ENCODE data around the gene SCAMP4. TPM values are rescaled to one million over a fixed set of nuclear protein-coding genes. Genes with fewer than 3 reads are reported as not detected.

Gene SCAMP4
- total and polyA plus RNA-seq, 9 of the 15 experiments (the other 6 are each of a cell fraction or from before 2014, with no cell fraction given), result 0.81 to 45.9 (median 12.8) TPM

DNA sequence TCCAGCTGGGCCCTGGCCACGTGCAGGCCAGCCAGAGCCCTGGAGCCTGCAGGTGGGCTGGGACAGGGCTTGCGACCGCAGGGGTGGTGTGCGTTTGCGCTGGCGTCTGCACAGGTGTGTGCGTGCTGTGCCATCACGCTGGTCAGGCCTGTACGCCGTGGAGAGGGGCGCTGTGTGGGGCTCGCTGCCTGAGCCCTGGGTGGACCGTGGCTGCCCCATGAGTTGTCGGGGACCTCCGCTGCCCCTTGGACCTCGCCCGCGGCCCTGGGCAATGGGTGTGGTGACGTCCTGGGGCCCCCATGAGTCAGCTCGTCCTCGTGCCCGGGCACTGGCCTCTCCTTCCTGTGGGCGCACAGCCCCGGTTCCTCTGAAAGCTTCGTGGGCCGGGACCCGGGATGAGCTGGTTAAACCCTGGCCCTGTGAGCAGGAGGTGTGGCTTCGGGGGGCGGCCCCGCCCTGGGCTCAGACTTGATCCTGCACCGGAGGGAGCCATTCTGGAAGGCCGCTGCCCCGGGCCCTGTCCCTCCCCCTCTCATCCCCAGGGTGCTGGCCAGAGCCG, 42.5 kb downstream of the SCAMP4 start:
- WGBS (ENCODE audit: insufficient coverage, low coverage, missing lambda C conversion rate), result 91% methylated on average over 25 of the region's 34 CpGs
- Histone ChIP-seq H3K9me3 (replicated peaks; ENCODE audit: control insufficient read depth, insufficient read depth, low read depth, low read length) (no peaks in the 10 kb centered on the region), H4K20me1 (replicated peaks; ENCODE audit: control insufficient read depth, insufficient read depth, low read length) (peaks cover 33% of the 10 kb centered on the region), H3K9ac (ENCODE audit: insufficient read depth in 1 of 2, low read depth in 2 of 2, low read length in 2 of 2) (no peak overlapping the region; a peak in 1 of 4 replicates), H2AFZ (ENCODE audit: low read depth, low read length) (no peak overlapping the region), H3K27me3 (ENCODE audit: control insufficient read depth in 2 of 2, insufficient read depth in 2 of 2, low read length in 2 of 2) (no peaks in the 10 kb centered on the region), H3K4me3 (no peak overlapping the region), H3K4me1 (replicated peaks in 1 of 2; ENCODE audit: control insufficient read depth in 2 of 2, insufficient read depth in 2 of 2, low read length in 2 of 2) (peaks cover 8 to 63% of the 10 kb centered on the region in 2 experiments), H3K4me2 (ENCODE audit: insufficient read depth, low read length) (no peak overlapping the region), H3K27ac (ENCODE audit: extremely low read depth, low read depth, low read length) (no peak overlapping the region), H3K79me2 (ENCODE audit: control insufficient read depth, insufficient read depth, low read length) (peaks cover 87% of the 10 kb centered on the region), H3K9me1 (ENCODE audit: control insufficient read depth, insufficient read depth, low read length) (peaks cover 5% of the 10 kb centered on the region), H3K36me3 (ENCODE audit: control insufficient read depth, insufficient read depth, low read length) (peaks cover 46% of the 10 kb centered on the region; the same call in 2 of the 3 replicates)
- FAIRE-seq, result no peak
- CTCF ChIA-PET (ENCODE audit: low intra/inter-chr PET ratio), result no interaction called here
- TF ChIP-seq RBFOX2 (IDR thresholded peaks at IDR 0.05; ENCODE audit: low read depth, low read length) (peak; percentile 27; the same call in 1 of the 2 replicates), PML (IDR thresholded peaks at IDR 0.05; ENCODE audit: low read length) (no peak), POLR2G (IDR thresholded peaks at IDR 0.05; ENCODE audit: low read depth, low read length) (peak; percentile 20; the same call in 1 of the 2 replicates)
- POLR2A ChIA-PET, result interaction anchor here (0.6 to 1.1 kb wide), 2 partner anchors 11 to 291 kb away, joined by 3 to 4 read pairs; no protein-coding TSS in a partner anchor
- ATAC-seq, result no peak
- no TSS peak for BruUV-seq (replicated peaks)
- intact Hi-C loops (cut with micrococcal nuclease) (no loop called here), in situ Hi-C loops (cut with MboI) (no loop called here)
- DNase-seq (ENCODE audit: extremely low read depth in 1 of 4, low spot score in 3 of 4), result no peak

DNA sequence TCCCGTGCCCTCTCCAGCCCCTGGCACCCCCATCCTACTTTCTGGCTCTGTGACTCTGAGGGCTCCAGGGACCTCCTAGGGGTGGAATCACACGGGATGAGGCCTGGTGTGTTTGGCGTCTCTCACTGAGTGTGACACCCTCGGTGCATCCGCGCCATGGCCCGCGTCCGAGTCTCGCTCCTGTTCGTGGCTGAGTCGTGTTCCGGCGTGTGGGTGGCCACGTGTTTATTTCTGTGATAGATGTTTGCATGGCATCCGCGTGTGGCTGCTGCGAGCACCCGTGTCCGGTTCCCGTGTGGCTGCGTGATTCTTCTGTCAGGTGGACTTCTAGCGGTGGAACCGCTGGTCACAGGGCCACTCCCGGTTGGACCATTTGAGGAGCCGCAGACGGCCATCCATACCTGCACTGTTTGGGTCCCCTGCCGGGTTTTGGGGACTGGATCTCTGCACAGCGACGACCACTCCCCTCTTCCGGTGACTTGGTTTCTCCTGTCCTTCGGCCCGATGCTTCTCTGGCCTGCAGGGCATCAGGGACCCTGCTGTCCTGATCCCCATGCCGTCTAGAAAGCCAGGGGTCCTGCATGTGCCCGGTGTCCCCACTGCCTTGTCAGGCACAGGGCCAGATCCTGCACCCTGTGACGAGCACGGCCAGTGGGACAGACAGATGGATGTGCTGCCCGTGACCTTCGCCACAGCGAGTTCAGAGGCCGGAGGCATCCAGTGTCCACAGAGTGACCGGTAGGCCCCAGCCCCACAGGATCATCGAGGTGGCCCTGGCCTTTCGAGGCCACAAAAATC, 44.3 kb downstream of the SCAMP4 start:
- no peak for DNase-seq (ENCODE audit: extremely low read depth in 1 of 4, low spot score in 3 of 4)

More for the DNA sequence above, 44.3 kb downstream of the SCAMP4 start:
- BruUV-seq (replicated peaks), result no TSS peak
- ATAC-seq (no peak), FAIRE-seq (no peak)
- Histone ChIP-seq H2AFZ (ENCODE audit: low read depth, low read length) (no peak overlapping the region), H3K9me3 (replicated peaks; ENCODE audit: control insufficient read depth, insufficient read depth, low read depth, low read length) (no peaks in the 10 kb centered on the region), H3K4me3 (no peak overlapping the region), H3K4me1 (replicated peaks in 1 of 2; ENCODE audit: control insufficient read depth in 2 of 2, insufficient read depth in 2 of 2, low read length in 2 of 2) (peaks cover 0 to 63% of the 10 kb centered on the region in 2 experiments; a peak in 2 of 5 replicates), H3K36me3 (ENCODE audit: control insufficient read depth, insufficient read depth, low read length) (peaks cover 52% of the 10 kb centered on the region; the same call in 2 of the 3 replicates), H3K27ac (ENCODE audit: extremely low read depth, low read depth, low read length) (no peak overlapping the region), H3K9me1 (ENCODE audit: control insufficient read depth, insufficient read depth, low read length) (no peaks in the 10 kb centered on the region), H3K79me2 (ENCODE audit: control insufficient read depth, insufficient read depth, low read length) (peaks cover 87% of the 10 kb centered on the region), H4K20me1 (replicated peaks; ENCODE audit: control insufficient read depth, insufficient read depth, low read length) (peaks cover 24% of the 10 kb centered on the region; the same call in 1 of the 2 replicates), H3K27me3 (ENCODE audit: control insufficient read depth in 2 of 2, insufficient read depth in 2 of 2, low read length in 2 of 2) (no peaks in the 10 kb centered on the region), H3K4me2 (ENCODE audit: insufficient read depth, low read length) (no peak overlapping the region), H3K9ac (ENCODE audit: insufficient read depth in 1 of 2, low read depth in 2 of 2, low read length in 2 of 2) (no peak overlapping the region; a peak in 1 of 4 replicates)
- peak; percentile 37; the same call in 1 of the 2 replicates for TF ChIP-seq RBFOX2 (IDR thresholded peaks at IDR 0.05; ENCODE audit: low read depth, low read length)
- TF ChIP-seq, protein P1, sequence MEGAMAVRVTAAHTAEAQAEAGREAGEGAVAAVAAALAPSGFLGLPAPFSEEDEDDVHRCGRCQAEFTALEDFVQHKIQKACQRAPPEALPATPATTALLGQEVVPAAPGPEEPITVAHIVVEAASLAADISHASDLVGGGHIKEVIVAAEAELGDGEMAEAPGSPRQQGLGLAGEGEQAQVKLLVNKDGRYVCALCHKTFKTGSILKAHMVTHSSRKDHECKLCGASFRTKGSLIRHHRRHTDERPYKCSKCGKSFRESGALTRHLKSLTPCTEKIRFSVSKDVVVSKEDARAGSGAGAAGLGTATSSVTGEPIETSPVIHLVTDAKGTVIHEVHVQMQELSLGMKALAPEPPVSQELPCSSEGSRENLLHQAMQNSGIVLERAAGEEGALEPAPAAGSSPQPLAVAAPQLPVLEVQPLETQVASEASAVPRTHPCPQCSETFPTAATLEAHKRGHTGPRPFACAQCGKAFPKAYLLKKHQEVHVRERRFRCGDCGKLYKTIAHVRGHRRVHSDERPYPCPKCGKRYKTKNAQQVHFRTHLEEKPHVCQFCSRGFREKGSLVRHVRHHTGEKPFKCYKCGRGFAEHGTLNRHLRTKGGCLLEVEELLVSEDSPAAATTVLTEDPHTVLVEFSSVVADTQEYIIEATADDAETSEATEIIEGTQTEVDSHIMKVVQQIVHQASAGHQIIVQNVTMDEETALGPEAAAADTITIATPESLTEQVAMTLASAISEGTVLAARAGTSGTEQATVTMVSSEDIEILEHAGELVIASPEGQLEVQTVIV (CRISPR knock-in tag; IDR thresholded peaks at IDR 0.05; ENCODE audit: borderline replicate concordance), result no peak
- POLR2A ChIA-PET, result no interaction called here
- in situ Hi-C loops (cut with MboI) (no loop called here), intact Hi-C loops (cut with micrococcal nuclease) (no loop called here)
- CTCF ChIA-PET (ENCODE audit: low intra/inter-chr PET ratio), result no interaction called here
- 94% methylated on average over 27 of the region's 44 CpGs for WGBS (ENCODE audit: insufficient coverage, low coverage, missing lambda C conversion rate)

Measured in K562 (cell line).